Measurements from ENCODE around the gene COL8A1.

Gene COL8A1

GRCh38 chr3:99678023-99678422 lies 39.6 kb downstream of the COL8A1 start:
- DNase-seq, result no peak

- DNase-seq, result no peak
These were observed 40.5 kb downstream of the COL8A1 start for GRCh38 chr3:99678896-99679295.

GRCh38 chr3:99681512-99681911 lies 43.1 kb downstream of the COL8A1 start:
- no peak for DNase-seq

- no peak for DNase-seq
These were observed 43.6 kb downstream of the COL8A1 start for GRCh38 chr3:99681976-99682375.

GRCh38 chr3:99683465-99683864 lies 45.1 kb downstream of the COL8A1 start:
- DNase-seq, result no peak

- DNase-seq, result no peak
These were observed 45.5 kb downstream of the COL8A1 start for GRCh38 chr3:99683876-99684275.

GRCh38 chr3:99684644-99685043 lies 46.2 kb downstream of the COL8A1 start:
- no peak for DNase-seq

- no peak for DNase-seq
These were observed 48.1 kb downstream of the COL8A1 start for GRCh38 chr3:99686469-99686868.

- DNase-seq, result no peak
These were observed 48.7 kb downstream of the COL8A1 start for GRCh38 chr3:99686955-99687612.

- DNase-seq, result no peak
These were observed 52.5 kb downstream of the COL8A1 start for GRCh38 chr3:99690761-99691369.

- DNase-seq, result no peak
These were observed 55.2 kb downstream of the COL8A1 start for GRCh38 chr3:99693636-99694035.

- no peak for DNase-seq
These were observed 58.1 kb downstream of the COL8A1 start for GRCh38 chr3:99696497-99696896.

GRCh38 chr3:99697250-99697649 lies 58.9 kb downstream of the COL8A1 start:
- DNase-seq, result no peak

GRCh38 chr3:99698932-99699331 lies 60.5 kb downstream of the COL8A1 start:
- DNase-seq, result no peak

- DNase-seq, result no peak
These were observed 61.4 kb downstream of the COL8A1 start for GRCh38 chr3:99699841-99700240.

- no peak for DNase-seq
These were observed 62.4 kb downstream of the COL8A1 start for GRCh38 chr3:99700631-99701268.

GRCh38 chr3:99702953-99703943 lies 64.9 kb downstream of the COL8A1 start:
- DNase-seq, result no peak

GRCh38 chr3:99704417-99704816 lies 66.0 kb downstream of the COL8A1 start:
- DNase-seq, result no peak

- DNase-seq, result no peak
These were observed 68.0 kb downstream of the COL8A1 start for GRCh38 chr3:99706410-99706809.

GRCh38 chr3:99708207-99708745 lies 69.9 kb downstream of the COL8A1 start:
- no peak for DNase-seq

- DNase-seq, result no peak
These were observed 71.3 kb downstream of the COL8A1 start for GRCh38 chr3:99709686-99710085.

GRCh38 chr3:99710094-99710493 lies 71.7 kb downstream of the COL8A1 start:
- DNase-seq, result no peak

- DNase-seq, result no peak
These were observed 73.0 kb downstream of the COL8A1 start for GRCh38 chr3:99711351-99711750.

Measured in DMS153 (cell line).